GM21737 (cell line): ENCODE measurements around the gene ZC3H18.

Experiments
- ATAC-seq: cut with Tn5 transposase; IDR thresholded peaks from one replicate; pipeline ENCODE4 v1.9.1; 2021; ENCODE audit warnings: mild to moderate bottlenecking, moderate library complexity; ENCODE audit not compliant: unreplicated experiment

The ZC3H18 gene

GRCh38 chr16:88532434-88533241 lies 37.6 kb upstream of the ZC3H18 start:
- ATAC-seq = no peak

GRCh38 chr16:88533381-88533917 lies 36.8 kb upstream of the ZC3H18 start:
- no peak for ATAC-seq

DNA sequence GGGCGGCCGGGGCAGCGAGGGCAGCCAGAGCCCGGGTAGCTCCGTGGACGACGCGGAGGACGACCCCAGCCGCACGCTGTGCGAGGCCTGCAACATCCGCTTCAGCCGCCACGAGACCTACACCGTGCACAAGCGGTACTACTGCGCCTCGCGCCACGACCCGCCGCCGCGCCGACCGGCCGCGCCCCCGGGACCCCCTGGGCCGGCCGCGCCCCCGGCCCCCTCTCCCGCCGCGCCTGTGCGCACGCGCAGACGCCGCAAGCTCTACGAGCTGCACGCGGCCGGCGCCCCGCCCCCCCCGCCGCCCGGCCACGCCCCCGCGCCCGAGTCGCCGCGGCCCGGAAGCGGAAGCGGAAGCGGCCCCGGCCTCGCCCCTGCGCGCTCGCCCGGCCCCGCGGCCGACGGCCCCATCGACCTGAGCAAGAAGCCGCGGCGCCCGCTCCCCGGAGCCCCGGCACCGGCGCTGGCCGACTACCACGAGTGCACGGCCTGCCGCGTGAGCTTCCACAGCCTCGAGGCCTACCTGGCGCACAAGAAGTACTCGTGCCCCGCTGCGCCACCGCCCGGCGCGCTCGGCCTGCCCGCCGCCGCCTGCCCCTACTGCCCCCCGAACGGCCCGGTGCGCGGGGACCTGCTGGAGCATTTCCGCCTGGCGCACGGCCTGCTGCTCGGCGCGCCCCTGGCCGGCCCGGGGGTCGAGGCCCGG lies 36.1 kb upstream of the ZC3H18 start:
- peak; percentile 52 for ATAC-seq

DNA sequence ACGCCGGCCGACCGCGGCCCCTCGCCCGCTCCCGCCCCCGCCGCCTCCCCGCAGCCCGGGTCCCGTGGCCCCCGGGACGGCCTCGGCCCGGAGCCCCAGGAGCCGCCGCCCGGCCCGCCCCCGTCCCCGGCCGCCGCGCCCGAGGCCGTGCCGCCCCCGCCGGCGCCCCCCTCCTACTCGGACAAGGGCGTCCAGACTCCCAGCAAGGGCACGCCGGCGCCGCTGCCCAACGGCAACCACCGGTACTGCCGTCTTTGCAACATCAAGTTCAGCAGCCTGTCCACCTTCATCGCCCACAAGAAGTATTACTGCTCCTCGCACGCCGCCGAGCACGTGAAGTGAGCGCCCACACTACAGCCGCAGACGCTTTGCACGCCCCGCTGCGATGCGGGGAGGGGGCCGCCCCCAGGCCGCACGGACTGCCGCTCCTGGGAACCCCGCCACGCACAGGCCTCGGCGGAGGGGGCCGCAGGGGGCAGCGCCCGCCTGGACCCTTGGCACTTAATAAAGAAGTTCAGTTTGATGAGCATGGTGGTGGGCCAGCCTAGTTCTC lies 35.5 kb upstream of the ZC3H18 start:
- peak; percentile 23 for ATAC-seq

- no peak for ATAC-seq
Measured at GRCh38 chr16:88535191-88535856, 34.9 kb upstream of the ZC3H18 start.

DNA sequence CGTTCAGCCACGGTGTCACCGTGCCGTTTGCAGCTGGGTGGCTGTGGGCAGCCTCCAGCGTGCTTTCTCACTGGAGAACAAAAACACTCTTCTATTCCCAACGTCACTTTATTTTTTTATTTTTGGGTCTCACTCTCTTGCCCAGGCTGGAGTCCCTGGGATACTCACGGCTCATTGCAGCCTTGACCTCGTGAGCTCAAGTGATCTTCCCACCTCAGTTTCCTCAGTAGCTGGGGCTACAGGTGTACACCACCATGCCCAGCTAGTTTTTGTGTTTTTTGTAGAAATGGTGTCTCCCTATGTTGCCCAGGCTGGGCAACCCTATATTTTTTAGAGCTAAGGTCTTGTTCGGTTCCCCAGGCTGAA lies 34.4 kb upstream of the ZC3H18 start:
- ATAC-seq = no peak

DNA sequence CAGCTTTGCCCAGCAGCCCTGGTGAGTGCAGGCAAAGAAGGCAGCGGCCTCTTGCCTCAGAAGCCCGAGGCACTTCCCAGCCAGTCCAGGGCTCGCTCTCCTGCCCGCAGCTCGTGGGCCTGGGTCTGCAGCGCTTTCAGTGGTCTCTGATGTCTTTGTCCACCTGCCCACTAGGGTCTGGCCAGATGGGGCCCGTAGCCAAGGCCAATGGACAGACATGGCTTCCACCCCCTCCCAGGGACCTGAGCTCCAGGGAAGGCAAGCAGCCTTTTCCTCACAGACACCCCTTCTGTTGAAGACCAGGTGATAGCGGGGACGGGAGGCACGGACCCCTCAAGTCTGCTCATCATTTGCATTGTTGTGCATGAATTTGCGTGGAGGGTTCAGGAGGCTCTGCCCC lies 33.7 kb upstream of the ZC3H18 start:
- no peak for ATAC-seq

GRCh38 chr16:88536971-88537751 lies 33.0 kb upstream of the ZC3H18 start:
- ATAC-seq = no peak

GRCh38 chr16:88537859-88538258 lies 32.3 kb upstream of the ZC3H18 start:
- no peak for ATAC-seq

DNA sequence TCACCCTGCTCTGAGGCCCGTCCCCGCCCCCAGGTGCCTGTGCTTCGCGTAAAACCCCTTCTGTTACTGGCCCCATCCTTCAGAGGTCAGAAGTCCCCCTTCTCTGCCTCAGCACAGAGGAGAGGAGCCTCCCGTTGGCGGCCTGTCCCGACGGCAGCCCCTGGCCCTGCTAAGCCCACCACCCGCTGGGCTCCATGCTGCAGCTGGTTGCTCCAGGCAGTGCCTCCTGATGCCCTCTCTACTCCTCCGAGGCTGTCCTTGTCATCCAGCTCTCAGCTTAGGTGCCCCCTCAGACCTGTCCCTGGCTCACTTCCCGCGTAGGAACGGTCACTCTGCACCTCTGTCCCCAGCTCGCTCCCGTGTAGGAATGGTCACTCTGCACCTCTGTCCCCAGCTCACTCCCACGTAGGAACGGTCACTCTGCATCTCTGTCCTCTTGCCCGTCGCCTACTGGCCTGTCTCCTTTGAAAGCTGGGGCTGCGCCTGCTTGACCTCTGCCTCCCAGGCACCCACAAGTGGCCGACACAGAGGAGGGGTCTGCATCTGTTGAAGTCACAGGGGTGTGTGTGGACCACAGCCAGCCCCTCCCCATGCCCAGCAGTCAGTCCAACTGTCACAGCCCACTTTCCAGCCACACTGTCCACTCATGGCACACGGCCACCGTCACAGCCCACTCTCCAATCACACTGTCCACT lies 31.7 kb upstream of the ZC3H18 start:
- no peak for ATAC-seq

DNA sequence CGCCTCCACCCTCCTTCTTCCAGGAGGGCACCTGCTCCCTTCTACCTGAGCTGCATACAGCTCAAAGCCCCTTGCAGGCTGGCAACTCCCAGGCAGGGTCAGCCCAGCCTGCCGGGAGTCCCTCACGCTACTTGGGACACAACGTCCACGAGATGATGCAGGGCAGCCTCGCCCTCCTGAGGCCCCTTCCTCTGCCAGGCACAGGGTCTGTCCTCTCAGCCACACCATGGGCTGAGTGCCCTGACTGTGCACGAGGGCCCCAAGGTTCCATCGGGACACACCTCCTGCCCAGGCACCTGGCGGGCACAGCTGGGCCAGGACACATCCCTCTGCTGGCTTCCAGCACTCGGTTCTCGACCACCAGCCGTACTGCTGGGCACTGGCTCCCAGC lies 30.9 kb upstream of the ZC3H18 start:
- ATAC-seq = no peak

DNA sequence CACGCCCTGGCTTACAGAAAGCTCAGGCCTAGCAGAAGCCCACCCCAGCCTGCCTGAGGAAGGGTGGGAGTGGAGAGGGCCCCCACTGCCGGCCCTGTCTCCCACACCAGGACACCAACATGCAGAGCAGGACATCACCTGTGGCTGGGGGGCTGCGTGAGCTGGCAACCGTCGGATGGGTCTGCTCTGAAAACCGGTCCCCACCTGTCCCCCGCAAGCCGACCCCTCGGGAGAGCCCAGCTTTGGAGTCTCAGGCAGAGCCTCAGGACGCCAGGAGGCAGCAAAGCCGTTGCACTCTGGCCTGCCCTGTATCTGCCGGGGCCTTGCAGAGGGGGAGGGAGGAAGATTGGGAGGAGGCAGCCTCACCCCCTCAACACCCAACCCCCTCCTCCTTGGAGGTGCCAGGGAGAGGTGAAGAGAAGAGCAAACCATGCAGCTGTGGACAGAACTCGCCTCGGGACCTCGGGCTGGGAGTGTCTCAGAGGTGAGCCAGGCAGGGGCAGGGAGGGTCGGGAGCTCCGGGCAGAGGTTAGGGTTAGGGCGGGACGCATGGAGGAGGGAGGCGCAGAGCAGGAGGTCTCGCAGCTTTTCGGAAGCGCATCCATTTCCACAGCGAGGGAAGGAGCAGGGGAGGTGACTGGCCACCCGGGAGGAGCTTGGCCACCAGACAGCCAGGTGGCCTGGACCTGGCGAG lies 30.4 kb upstream of the ZC3H18 start:
- ATAC-seq = no peak

- ATAC-seq = no peak
Measured at GRCh38 chr16:88540346-88540977, 29.7 kb upstream of the ZC3H18 start.

- ATAC-seq = no peak
Measured at GRCh38 chr16:88541831-88542616, 28.2 kb upstream of the ZC3H18 start.

DNA sequence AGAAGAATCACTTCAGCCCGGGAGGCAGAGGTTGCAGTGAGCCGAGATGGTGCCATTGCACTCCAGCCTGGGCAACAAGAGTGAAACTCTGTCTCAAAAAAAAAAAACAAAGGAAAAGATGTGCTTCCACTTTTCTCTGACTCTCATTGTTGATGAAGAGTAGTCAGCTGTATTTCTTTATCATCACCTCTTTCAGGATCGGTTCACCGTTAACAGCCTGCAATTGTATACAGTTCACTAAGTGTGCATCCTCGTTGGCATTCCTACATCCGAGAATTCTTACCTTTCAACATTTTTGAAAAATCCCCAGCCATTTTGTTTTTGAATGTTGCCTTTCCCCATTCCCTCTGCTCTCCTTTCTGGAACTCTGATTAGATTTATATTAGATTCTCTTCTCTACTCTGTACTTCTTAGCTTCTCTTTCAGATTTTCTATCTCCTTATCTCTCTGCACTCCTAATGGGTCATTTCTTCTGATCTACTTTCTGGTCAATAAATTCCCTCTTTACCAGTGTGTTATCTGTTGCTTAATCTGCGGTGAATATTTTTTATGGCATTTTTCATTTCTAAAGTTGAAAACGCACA lies 26.9 kb upstream of the ZC3H18 start:
- no peak for ATAC-seq

GRCh38 chr16:88545781-88546180 lies 24.4 kb upstream of the ZC3H18 start:
- ATAC-seq = no peak

DNA sequence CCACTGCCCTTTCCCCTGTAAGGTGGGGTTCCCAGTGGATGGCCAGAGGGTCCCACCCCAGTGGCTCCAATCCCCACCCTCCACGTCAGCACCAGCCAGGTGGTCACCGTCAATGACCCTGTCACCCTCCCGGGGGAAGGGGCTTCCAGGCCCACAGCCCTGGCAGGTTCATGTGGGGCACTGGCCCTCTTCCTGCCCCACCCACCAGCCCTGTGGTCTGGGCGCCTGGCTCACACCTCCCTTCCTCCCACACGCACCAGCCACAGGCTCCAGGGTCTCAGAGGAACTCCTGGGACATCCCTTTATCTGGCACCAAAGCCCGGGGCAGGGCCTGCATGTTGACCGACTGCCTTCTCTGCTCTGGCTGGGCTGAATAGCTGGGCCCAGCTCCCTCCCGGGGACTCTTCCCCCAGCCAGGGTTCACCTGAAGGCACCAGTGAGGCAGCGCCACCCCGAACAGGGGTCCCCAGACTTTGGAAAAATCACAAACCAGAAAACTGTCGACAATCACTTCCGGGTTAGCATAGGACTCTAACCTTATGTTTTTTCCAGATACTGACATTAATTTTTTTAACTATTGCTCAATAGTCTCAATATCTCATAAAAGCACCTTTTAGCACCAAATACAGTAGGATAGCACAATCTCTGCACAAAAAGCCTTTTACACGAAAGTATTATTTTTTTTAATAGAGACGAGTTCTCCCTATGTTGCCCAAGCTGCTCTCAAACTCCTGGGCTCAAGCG lies 21.9 kb upstream of the ZC3H18 start:
- no peak for ATAC-seq
